DMS79 treated with DMSO at 0.1 percent for 48 hours (cell line): Measurements from ENCODE around the gene EIF4E2.

Experiments
- DNase-seq: peaks from one replicate; lab custom pipeline; 2025; lab: John Stamatoyannopoulos, UW

EIF4E2 gene

GRCh38 chr2:232538671-232539070 is 11.8 kb upstream of the EIF4E2 start:
- no peak for DNase-seq

- DNase-seq = no peak
These were observed 10.9 kb upstream of the EIF4E2 start, which contains the start of gene CHRNG for GRCh38 chr2:232539298-232540231. Gene CHRNG (plus strand): TSS chr2:232539692. CDS start chr2:232539748, 56 bp downstream.

- DNase-seq = no peak
These were observed 9.9 kb upstream of the EIF4E2 start for GRCh38 chr2:232540441-232541041.

DNA sequence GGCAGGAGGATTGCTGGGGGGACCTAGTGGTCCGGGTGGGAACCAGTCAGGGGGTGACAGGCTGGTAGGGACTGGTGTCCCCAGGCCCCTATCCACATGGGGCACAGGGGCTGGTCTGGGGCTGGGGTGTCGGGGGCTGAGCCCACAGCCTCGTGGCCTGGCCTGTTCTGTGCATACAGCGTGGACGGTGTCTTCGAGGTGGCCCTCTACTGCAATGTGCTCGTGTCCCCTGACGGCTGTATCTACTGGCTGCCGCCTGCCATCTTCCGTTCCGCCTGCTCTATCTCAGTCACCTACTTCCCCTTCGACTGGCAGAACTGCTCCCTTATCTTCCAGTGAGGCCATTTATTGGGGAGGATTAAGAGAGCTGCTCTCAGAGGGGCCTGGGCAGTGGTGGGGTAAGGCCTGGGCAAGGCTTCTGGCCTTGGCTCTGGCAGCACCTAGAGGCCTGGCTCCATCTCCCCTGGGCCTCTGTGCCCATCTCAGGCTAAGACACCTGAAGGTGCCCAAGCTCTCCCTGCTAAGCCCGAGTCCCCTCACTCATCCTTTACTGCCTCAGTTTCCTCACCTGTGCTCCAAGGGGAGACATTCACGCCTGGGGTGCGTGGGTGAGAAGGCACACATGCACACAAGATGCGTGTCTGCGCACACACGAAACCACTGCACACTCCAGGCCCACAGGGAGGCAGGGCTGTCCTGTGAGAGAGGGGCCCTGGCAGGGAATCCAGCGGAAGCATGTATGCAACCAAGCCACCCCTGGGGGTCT is 9.1 kb upstream of the EIF4E2 start:
- DNase-seq = no peak

DNA sequence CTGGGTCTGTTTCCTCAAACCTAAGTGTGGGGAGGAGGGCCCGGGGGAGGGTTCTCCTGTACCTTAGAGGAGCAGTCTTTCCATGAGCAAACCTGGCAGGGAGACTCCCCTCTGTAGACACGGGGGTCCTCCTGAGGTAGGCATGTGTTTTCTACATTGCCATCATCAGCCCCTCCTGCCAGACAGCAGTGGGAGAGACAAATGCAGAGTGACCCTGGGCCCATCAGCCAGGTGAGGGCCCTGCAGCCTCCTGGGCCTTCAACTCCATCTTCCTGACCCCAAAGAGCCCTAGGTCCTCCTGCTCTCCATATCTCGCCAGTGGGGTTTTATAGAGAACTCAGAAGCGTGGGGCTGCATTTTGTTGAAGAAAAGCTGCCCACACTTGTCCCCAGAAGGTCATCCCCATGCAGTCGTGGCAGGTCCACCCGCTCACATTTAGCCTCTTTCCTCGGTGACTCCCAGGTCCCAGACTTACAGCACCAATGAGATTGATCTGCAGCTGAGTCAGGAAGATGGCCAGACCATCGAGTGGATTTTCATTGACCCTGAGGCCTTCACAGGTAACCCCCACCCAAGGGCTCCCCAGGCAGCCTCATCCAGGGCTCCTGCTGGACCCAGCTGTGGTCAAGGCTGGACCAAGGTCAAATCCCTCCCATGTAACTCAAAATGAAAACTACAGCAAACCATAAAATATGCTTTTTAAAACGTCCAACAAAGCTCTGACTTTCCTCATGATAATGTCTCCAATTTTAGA is 8.4 kb upstream of the EIF4E2 start:
- DNase-seq = no peak

DNA sequence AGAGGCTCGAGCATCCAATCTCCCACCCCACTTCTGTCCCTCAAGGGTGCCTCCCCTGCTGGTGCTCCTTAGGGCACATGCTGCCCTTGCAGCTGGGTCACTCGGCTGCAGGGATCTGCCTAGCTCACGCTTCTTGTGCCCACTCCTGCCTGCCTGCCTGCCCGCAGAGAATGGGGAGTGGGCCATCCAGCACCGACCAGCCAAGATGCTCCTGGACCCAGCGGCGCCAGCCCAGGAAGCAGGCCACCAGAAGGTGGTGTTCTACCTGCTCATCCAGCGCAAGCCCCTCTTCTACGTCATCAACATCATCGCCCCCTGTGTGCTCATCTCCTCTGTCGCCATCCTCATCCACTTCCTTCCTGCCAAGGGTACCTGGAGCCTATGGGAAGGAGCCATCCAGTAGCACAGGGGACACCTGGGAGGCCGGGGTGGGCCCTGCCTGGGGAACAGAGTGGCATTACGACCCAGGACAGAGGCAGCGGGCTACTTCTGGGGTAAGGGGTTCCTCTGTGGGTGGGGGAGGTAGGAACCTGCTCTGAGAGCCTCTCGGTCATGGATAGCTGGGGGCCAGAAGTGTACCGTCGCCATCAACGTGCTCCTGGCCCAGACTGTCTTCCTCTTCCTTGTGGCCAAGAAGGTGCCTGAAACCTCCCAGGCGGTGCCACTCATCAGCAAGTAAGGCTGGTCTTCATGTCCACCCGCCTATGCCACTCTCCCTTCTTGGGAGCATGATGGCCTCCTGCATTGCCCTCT is 7.6 kb upstream of the EIF4E2 start:
- DNase-seq = no peak

DNA sequence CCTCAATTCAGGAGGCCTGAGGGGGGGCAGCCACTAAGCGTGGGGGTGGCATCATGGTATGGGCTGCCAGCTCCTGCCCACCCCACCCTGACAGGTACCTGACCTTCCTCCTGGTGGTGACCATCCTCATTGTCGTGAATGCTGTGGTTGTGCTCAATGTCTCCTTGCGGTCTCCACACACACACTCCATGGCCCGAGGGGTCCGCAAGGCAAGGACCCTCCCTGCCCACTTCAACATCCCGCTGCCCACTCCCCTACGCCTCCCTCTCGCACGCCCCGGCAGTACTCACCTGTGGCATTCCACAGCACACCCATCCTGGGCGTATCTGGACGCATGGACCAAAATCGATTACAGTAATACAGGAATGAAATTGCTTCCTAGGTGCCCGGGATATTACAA is 7.0 kb upstream of the EIF4E2 start:
- no peak for DNase-seq

DNA sequence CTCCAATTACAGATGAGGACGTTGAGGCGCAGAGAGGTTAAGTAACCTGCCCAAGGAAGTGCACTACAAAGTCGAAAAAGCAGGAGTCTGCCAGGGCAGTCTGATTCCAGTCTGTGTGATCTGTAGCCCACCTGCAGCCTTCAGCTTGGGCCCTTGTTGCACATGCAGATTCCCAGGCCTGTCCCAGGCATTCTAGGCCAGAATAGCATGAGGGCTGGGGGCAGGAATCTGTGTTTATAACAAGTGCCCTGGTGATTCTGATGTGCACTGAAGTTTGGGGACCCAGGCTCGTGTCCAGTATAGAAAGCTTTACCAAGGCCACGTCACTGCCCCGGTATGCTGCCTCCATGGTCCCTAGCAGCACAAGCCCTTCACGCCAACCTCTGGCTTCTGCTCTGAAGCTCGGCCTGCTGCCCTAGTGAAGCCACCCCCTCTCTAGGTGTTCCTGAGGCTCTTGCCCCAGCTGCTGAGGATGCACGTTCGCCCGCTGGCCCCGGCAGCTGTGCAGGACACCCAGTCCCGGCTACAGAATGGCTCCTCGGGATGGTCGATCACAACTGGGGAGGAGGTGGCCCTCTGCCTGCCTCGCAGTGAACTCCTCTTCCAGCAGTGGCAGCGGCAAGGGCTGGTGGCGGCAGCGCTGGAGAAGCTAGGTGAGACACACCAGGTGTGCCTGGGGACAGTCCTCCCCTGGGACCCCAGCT is 6.4 kb upstream of the EIF4E2 start:
- DNase-seq = no peak

DNA sequence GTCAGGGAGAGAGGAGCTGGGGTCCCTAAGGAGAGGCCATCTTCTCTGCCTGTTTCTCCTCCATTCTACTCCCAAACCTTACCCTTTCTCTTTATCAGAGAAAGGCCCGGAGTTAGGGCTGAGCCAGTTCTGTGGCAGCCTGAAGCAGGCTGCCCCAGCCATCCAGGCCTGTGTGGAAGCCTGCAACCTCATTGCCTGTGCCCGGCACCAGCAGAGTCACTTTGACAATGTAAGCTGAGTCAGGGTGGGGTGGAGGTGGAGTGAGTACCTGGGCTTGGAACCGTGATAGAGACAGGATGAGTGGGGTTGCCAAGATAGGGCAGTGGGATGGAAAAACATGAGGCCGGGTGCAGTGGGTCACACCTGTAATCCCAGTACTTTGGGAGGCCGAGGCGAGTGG is 5.8 kb upstream of the EIF4E2 start:
- no peak for DNase-seq

- DNase-seq = no peak
These were observed 4.7 kb upstream of the EIF4E2 start for GRCh38 chr2:232545511-232546375.

- DNase-seq = no peak
These were observed 2.5 kb upstream of the EIF4E2 start for GRCh38 chr2:232547991-232548390.

- DNase-seq = peak; percentile 42
These were observed 685 bp upstream of the EIF4E2 start for GRCh38 chr2:232549655-232550353.

- peak; percentile 34 for DNase-seq
These were observed 755 bp downstream of the EIF4E2 start for GRCh38 chr2:232551250-232551638.

- no peak for DNase-seq
These were observed 1.3 kb downstream of the EIF4E2 start for GRCh38 chr2:232551776-232552175.

DNA sequence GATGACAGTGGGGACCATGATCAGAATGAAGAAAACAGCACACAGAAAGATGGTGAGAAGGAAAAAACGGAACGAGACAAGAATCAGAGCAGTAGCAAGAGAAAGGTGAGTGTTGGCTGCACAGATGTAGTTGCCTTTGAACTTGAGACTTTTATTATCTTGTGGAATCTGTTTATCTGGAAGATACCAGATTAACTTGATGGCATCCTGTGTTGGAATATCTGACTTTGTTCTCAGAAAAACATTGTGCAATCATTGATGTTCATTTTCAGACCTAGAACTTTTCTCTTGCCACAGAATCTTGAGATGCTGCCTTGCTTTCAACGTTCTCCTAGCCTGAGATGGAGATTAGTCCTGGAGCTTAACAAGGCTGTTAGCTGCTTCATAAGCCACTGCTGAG is 5.9 kb downstream of the EIF4E2 start:
- no peak for DNase-seq

DNA sequence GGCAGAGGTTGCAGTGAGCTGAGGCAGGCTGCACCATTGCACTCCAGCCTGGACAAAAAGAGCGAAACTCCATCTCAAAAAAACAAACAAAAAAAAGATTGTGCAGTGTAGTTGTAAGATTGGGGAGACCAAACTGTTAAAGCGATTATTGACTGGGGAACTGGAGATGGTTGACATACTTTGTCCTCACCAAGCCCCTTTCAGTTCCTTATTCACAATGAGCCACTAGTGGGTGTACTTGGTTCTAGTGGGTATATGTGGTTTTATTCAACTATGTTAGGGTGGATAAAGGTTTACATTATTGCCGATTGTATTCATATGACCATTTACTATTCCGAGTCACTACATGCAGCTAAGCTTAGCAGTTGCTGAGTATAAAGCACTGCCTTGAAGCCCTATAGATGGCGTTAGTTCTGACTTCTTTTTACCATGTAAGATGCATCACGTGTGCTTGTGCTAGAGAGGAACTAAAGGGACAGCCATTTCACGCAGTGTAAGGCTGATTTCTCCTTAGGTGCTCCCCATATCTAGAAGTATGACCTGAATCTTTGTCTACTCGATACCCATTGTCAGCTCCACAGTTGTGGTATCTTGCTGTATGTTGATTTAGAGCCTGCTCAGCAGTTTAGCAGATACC is 12.1 kb downstream of the EIF4E2 start:
- DNase-seq = no peak

DNA sequence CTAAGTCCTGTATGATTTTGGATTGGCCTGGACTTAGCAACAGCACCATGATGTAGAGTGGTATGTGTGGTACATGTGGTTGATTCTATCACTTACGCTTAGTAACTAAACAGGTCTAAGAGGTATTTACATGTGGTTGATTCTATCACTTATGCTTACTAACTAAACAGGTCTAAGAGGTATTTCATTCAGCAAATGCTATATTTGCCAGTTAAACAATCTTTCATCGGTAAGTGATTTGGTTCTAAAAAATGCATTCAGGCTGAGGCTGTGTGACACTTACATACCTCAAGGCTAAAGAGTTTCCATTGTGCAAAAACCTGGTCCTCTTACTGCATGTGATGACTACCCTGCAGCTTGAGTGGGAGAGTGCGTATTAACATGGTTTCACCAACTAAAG is 13.1 kb downstream of the EIF4E2 start:
- DNase-seq = no peak

DNA sequence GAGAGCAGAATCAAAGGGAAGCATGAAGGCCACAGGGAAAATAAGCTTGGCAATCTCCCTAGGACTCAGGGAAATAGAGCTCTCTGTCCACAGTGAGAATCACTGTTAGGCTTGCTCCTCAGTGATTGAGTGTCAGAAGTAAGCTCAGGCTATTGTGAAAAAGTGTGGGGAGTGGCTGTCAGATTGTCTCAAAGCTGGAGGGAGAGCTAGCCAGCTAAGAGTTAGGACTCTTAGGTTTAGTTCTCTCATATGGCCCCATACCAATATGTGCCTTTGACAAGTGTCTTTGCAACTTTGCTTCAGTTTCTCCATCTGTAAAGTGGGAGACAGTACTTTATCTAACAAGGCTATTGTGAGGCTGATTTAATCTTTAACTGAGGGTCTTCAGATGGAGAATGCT is 17.2 kb downstream of the EIF4E2 start:
- DNase-seq = no peak
